ENCODE data around the gene RPLP2.

The RPLP2 gene

DNA sequence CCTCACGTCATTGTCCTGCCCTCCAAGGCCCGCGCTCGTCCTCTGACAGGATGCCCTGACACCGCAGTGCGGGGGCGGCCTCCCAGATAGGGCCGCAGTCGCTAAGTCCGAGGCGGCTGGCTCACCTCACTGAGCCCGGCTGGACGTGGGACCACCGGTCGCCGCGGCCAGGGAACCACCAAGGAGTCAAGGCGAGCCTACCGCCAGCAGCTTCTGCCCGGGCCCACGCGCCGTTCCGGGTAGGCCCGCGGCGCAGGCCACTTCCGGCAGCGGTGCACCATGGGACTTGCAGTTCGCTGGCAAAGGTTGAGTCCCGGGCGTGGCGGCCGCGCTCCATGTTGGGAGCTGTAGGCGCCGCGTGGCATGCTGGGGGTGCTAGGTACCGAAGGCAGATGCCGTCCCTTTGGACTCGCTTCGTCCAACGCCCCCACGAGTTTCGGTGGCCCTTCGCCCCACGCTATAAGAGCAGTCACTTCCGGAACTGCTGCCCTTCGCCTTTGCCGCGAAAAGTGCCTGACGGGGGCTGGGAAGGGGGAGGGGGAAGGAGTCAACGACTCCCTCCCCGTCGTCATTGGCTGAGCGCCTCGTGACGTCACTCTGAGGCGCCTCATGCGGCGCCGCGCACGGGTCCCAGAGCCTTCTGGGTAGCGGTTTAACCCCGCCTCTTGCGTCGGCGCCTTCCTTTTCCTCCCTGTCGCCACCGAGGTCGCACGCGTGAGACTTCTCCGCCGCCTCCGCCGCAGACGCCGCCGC is at the start of gene RPLP2:
Gene RPLP2 (plus strand): TSS at position 681 of the 753 bp plus-strand sequence. CDS start 268 bp downstream, outside the sequence.
- DNase-seq, result peak; percentile 99

DNA sequence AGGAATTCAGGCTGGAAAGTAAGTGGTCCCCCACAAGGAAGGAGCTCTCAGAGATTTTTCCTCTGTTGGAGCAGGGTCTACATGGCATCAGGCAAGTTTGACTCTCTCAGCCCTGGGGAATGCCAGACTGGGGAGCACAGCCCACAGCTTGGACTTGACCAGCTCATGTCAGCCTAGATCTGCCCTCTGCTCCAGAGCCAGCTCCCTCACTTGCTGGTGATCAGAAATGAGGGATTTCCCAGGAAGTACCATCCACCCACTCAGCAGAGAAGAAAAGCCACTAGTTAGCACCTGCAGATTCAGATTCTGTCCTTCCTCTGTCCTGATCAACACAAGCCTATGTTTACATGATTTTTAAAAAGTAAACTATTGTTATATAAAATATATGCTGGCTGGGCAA is 49.5 kb upstream of the RPLP2 start:
- DNase-seq, result no peak

DNA sequence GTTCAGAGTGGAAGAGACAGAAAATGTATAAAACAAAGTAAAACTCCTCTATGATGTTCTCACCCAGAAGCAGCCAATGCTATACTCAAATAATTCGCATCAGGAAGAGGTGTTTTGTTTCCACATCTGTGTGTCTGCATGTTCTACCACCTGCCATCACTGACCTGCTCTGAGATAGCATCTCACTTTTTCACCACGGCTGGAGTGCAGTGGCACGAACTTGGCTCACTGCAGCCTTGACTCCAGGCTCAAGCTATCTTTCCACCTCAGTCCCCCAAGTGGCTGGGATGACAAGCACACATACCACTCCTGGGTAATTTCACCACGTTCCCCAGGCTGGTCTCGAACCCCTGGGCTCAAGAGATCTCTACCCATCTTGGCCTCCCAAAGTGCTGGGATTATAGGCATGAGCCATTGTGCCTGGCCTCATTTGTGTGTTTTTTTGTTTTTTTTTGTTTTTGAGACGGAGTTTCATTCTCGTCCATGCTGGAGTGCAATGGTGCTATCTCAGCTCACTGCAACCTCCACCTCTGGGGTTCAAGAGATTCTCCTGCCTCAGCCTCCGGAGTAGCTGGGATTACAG is 48.1 kb upstream of the RPLP2 start:
- no peak for DNase-seq

DNA sequence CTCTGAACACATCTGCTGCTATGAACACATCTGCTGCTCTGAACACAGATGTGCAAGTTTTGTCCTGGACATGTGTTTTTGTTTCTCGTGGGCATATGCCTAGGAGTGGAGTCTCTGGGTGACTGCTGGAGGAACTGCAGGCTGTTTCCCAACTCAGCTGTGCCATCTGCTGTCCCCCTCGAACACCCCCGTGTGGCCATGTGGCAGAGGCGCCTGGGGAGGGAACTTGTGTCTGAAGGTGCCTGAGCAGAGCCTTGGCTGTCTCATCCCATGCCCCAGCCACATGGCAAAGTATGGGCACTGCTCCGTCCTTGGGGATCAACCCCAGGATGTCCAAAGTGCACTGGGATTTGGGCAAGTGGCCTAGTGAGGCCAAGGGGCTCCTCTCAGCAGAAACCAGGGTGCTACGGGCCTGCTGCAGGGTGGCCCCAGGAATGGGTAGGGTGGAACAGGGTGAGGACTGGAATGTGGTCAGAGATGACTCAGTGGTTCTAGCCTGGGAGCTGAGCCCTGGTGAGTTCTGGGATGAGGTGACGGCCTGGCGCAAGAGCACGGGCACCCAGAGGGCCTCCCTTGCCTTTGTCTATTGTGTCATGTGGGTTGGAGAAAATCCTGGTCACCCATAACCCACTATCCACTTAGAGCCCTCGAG is 47.2 kb upstream of the RPLP2 start:
- peak; percentile 52 for DNase-seq

DNA sequence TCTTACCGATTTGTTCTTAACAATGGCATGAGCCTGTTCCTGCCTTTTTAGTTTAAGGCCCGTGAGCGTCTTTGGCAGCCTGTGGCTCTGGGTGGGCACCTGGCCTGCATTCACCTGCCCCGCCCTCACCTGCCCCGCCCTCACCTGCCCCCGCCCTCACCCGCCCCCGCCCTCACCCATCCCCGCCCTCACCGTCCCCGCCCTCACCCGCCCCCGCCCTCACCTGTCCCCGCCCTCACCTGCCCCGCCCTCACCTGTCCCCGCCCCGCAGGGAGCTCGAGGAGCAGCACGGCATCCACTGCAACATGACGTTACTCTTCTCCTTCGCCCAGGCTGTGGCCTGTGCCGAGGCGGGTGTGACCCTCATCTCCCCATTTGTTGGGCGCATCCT is 46.7 kb upstream of the RPLP2 start:
- no peak for DNase-seq

DNA sequence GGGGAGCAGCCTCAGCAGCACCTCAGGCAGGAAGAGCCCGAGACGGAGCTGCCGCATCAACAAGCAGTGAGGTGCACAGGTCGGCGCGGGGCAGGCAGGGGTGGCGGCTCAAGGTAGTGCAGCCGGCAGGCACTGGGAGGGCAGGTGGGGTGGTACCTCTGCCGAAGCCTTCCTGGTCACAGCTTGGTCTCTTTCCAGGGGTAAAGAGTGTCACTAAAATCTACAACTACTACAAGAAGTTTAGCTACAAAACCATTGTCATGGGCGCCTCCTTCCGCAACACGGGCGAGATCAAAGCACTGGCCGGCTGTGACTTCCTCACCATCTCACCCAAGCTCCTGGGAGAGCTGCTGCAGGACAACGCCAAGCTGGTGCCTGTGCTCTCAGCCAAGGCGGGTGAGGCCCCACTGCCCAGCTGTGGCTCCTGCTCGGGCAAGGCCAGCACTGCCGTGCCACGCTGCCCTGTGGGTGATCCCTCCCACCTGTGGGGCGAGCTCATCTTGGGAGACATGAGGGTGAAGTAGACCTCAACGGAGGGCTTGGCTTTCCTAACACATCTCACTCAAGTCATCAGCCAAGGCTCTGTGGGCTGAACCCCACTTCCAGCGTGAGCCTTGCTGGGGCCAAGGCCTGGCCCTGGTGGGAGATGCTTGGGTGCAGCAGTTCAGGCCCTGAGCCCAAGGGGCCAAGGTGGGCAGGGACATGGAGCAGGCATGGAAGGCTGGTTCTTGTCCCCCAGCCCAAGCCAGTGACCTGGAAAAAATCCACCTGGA is 46.0 kb upstream of the RPLP2 start:
- DNase-seq, result no peak

DNA sequence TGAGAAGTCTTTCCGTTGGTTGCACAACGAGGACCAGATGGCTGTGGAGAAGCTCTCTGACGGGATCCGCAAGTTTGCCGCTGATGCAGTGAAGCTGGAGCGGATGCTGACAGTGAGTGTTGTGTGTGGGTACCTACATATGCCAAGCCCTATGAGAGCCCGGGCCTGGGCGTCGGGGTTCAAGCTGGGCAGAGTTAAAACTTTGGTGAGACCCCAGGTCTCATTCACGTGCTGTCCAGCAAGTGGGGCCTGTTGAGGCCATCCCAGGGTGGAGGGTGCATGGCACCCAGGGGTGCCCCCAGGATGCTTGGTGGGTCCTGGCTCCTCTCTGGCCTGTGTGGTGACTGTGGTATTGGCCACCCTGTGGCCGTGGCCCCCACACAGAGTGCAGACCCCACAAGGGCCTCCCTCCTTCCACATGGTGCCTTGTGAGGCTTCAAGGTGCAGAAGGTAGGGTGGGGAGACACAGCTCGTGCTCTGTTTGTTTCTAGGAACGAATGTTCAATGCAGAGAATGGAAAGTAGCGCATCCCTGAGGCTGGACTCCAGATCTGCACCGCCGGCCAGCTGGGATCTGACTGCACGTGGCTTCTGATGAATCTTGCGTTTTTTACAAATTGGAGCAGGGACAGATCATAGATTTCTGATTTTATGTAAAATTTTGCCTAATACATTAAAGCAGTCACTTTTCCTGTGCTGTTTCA is 45.3 kb upstream of the RPLP2 start:
- no peak for DNase-seq

DNA sequence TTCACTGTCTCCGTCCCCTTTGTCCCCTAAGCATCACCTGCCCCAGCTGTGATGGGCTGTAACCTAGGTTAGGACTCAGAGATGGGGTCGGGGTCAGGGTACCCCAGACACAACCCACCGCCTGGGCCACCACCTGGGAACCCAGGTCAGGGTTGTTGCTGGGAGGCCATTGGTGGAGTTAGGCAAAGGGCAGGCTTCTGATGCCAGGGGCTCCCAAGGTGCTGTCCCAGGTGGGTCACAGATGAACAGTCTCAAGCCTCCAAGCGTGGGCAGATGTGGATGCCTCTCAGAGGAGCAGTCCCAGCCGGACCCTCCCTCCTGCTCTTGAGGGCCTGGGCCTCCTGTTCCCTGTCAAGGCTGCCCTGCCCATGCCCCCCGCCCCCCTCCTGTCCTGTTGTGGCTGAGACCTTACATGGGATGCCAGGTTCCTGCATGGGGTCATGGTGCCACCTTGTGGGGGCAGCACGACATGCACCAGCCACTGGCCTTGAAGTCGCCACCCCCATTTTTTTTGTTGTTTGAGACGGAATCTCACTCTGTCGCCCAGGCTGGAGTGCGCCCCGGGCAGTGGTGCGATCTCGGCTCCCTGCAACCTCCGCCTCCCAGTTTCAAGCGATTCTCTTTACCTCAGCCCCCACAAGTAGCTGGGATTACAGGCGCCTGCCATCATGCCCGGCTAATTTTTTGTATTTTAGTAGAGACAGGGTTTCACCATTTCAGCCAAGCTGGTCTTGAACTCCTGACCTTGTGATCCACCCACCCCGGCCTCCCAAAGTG is 44.6 kb upstream of the RPLP2 start:
- DNase-seq, result peak; percentile 56

DNA sequence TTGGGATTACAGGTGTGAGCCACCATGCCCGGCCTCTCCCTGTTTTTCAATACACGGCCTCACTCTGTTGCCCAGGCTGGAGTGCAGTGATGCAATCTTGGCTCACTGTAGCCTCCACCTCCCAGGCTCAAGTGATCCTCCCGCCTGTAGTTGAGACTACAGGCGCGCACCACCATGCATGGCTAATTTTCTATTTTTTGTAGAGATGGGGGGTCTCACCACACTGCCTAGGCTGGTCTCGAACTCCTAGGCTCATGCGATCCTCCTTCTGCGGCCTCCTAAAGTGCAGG is 44.0 kb upstream of the RPLP2 start:
- no peak for DNase-seq

DNA sequence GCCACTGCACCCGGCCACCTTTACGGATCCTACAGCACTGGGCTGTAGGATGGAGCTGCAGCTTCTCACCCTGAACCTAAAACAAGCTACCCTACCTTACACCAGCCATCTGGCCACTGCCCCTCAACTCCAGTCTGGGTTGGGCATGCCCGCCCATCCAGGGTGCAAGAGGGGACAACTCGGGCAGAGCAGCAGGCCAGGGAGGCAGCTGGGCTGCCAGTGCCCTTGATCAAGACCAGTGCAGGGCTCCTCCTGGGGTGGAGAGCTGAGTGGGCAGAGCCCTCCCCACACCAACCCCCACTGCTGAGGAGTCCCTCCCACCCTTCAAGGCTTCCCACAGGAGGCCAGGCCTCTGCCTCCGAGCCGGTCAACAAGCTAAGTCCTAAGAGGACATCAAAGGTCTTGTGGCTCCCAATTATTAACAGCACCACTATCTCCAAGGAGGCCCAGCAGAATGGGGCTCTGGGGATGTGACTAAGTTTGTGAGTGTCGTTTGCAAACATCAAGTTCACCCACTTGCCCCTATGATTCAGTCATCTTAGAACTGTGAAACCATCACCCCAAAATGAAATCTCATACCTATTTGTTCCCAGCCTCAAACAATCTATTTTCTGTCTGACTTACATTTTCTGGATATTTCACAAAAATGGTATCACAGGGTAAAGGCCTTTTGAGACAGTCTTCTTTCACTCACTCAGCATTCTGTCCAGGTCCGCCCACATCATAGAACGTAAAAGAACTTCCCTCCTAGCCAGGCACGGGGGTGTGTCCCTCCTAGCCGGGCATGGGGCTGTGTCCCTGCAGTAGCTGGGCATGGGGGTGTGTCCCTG is 43.4 kb upstream of the RPLP2 start:
- peak; percentile 24 for DNase-seq

DNA sequence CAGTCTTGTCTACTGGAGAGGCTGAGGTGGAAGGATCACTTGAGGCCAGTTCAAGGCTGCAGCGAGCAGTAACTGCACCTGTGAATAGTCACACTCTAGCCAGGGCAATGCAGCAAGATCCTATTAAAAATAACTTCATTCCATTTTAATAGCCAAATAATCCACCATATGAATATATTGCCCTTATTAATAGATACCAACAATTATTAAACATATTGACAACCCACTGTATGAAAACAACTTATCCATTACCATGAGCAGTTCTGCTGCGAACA is 42.9 kb upstream of the RPLP2 start:
- DNase-seq, result no peak

DNA sequence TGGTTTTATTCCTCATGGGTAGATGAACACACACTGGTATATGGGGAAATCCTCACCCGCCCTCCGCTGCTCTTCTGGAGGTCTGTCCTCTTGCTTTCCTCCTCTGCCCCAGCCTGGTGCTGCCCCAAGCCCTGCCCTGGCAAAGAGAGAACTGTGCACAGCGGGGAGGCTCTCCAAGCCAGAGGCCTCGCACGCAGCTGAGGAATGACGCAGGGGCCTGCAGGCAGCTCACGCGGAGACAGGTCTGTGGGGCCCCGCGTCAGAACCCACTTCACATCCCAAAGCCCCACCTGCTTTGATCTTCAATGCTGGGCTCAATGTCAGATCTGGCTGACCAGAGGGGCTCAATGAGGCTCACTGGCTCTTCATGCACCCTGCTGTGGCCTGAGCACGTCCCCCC is 42.5 kb upstream of the RPLP2 start:
- DNase-seq, result no peak

DNA sequence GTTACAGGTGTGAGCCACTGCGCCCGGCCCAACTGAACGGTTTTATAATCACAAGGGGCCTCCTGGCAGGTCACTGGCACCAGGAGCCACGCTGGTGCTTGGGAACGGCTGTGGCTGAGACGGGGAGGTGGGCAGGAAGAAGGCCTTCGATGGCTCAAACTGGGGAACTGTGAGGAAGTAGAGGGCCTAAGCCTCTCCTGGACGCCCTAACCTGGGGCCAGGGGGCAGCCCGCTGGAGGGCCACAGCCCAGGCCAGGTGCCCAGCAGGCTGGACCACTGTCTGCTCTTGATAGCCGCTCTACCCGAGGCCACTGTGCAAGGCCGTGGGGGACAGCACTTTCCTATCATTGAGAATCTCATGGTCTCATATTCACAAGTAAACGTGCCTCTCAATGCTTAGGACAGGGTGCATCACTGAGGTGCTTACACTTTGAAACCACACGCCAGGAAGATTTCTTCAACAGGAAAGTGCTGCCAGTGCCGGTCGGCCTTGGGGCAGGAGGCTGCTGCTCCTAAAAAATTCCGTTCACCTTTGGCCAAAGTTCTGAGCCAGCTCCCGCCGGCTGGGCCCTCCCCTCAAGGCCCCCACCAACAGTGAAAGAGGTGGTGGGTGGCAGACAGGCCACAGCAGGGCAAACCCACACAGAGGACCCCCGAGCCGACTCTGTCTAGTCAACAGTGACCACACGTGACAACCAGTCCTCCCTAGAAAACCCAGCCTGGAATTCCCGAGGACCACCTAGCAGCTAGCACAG is 39.7 kb upstream of the RPLP2 start:
- no peak for DNase-seq

DNA sequence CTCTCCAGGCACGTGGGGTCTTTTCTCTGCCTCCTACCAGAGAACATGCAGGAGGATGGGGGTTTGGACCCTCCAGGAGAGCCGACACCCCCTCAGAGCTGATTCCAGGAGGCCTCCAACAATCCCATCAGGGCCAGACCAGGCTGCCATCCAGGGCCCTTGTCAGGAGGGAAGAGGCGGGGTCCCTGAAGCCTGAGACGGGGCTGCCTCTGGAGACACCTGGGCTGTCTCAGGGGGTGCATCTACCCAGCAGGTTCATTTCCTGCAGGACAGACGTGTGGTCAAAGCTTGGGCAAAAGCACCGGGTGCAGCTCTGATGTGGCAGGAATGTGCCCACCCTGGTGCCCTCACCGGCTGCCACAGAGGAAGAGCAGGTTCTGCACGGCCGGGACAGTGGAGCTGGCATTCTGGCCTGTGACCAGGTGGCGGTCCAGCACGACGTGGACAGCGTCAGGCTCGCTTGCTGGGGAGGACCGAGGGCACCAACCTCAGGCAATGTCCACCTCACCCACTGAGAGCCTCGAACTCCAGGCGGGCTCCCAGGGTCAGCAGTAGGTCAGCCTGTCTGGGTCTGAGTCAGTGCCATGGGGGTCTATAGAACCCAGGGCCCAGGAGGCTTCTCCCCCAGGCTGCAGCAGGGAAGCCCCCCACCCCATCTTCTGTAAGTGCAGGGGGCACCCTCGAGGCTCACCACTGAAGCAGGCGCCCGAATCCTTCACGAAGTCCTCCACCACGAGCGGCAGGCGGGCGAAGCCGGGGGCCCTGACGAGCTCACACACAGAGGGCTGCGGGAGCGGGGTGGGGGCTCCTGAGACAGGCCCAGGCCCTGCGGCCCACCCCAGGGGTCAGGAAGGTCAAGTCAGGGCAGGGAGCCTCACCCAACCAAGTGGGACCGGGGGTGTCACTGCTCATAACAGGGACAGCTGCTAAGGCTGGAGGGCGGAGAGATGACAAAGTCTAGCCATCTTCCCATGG is 38.8 kb upstream of the RPLP2 start:
- DNase-seq, result no peak

DNA sequence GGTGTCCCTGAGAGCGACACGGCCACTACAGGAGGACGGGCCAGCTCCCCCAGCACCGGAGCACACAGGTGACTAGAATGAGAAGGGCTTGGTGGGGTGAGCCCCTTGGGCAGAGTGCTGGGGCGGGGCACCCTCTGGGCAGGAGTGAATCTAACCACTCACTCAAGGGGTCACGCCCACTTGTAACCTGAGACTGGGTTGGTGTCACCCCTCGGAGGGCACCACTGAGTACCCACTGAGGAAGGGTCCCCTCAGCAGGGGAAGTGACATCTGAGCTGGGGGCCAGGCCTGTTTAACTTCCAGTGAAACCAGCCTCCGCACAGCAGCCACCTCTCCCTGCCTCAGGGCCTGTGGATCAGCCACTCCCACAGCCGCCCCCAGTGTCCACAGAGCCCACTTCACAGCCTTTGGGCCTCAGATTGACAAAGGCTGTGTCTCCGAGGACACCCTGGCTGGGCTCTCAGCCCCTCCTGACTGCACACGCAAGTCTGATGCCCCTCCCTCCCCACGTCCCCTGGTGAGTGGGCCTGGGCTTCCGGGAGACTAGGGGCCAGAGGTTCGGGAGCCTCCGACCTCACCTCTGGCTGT is 38.1 kb upstream of the RPLP2 start:
- DNase-seq, result no peak

DNA sequence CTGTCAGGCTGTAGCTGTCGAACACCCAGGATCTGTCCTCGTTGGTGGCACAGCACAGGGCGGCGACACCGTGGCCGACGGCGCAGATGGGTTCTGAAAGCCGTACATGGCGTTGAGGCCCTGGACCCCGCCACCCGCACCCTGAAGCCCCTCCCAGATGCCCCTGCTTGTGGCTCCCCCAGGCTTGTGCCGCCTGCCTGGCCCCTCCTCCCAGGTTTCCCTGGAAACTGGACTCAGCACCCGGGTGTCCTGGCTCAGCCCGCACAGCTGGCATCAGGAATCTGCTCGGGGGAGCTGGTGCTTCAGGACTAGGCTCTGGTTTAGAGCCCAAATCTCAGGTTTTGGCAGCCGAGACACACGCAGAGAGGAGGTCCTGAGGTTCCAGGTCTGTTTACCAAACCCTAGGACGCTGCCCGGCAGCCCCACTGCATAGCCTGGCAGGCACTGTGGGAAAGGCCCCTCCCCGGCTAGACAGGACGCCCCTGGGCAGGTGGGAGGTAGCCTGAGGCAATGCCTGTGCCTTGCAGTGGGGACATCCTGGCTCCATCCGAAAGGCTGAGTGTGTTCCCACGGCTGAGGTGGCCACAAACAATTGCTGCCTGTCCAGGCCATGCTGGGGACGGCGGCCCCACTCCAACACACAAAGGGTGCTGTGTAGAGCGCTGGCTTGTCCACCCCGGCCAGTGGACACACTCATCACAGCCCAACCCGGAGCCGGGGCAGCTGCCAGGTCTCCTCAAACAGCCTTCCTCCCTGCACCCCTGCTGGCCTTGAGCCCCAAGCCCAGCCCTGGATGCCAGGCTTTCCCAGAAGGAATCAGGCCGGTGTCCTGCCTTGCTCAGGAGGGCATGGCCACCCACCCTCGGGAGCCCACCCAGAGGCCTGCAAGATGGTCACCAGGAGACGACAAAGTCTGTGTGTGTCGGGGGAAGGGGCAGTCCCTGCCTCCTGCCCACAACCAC is 37.1 kb upstream of the RPLP2 start:
- DNase-seq, result no peak

DNA sequence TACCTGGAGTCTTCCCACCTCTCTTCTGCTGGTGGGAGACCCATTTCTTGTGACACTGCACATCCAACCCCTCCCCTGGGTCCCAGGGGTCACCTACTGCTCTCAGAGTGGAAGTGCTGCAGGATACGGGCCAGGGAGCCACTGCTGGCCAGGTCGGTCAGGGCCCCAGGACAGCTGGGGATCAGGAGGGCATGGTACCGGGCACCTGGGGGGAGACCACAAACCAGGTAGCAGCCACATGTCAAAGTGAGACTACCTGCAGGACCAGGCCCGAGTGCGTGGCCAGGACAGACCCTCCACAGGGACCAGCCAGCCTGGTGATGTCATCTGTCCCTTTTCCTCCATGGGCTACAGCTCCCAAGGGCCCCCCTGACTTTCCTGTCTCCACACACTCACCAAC is 36.3 kb upstream of the RPLP2 start:
- DNase-seq, result no peak

DNA sequence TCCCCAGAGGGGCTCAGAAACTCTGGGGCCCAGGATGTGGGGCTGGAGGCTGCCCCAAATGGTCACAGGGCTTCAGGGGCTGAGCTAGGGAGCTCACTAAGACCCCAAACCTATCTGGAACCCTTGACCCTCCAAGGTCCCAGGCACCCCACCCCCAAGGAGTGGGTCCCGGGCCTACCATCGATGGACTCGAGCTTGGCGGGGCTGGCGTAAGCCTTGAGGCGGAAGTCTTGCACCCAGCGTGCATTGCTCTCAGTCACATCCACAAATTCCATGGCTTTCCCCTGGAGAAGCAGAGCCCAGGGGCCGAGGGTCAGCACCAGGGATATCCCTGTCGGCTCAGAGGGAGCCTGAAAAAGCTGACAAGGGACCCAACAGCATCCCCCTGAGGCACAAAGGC is 35.9 kb upstream of the RPLP2 start:
- no peak for DNase-seq

Data from suppressor macrophage treated with lipopolysaccharide for 4 hours (primary cell).